Islet precursor cell (in vitro differentiated cells): ENCODE measurements around the gene HMGXB3.

Experiments
- DNase-seq: peaks from one replicate; pipeline ENCODE4 v3.0.0-alpha.2; 2018

HMGXB3 gene

DNA sequence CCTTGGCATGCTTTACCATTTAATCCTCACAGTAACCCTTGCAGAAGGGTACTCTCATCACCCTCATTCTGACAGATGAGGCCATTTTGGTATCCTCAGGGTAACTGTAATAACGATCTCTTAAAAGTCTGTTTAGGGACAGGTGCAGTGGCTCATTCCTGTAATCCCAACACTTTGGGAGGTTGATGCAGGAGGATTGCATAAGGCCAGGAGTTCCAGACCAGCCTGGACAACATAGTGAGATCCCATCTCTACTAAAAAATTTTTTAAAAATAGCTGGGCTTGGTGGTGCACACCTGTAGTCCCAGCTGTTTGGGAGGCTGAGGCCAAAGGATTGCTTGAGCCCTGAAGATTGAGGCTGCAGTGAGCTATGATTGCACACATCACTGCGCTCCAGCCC is 54.0 kb downstream of the HMGXB3 start:
- no peak for DNase-seq

DNA sequence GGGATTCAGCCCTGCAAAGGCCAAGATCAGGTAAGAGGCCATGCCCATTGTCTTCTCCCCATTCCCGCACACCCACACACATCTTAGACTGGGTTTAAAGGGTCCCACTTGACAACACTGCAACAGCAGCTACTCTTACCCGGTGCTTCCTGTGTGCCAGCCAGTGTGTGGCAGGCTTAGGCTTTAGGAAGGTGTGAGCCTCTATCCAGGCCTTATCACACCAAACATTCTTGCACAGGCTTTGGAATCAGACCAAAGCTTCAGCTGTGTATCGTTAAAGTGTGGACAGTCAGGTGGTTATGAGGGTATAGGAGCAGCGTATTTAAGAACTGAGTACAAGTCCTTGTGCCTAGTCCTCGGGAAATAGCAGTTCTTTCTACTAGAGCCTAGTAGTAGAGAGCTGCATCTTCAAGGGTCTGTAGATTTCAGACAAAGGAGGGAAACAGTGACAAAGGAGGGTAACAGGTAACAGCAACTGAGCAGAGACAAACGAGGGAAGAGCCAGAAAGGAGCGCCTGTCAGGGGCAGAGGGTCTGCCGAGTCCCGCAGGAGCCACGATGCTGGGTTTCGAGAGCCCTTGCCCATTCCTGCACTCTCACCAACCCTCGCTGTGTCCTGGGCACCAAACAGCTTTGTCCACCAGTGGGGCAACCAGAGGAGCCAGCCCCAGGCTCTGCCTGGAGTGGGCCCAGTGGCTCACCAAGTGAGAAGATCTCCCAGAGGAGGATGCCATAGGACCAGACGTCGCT is 55.0 kb downstream of the HMGXB3 start:
- DNase-seq: no peak

DNA sequence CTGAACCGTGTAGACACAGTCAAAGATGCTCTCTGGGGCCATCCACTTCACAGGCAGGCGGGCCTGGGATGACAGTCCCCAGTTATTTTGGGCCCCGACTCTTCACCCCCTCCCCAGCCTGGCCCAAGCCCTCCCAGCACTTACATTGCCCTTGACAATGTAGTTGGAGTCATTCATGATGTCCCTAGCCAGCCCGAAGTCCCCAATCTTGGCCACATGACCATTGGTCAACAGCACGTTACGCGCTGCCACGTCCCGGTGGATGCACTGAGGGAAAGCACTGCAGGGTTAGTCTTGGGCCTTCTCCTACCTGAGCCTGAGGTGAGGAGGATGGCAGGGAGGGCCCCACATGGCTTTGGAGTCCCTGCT is 55.5 kb downstream of the HMGXB3 start:
- DNase-seq: no peak

DNA sequence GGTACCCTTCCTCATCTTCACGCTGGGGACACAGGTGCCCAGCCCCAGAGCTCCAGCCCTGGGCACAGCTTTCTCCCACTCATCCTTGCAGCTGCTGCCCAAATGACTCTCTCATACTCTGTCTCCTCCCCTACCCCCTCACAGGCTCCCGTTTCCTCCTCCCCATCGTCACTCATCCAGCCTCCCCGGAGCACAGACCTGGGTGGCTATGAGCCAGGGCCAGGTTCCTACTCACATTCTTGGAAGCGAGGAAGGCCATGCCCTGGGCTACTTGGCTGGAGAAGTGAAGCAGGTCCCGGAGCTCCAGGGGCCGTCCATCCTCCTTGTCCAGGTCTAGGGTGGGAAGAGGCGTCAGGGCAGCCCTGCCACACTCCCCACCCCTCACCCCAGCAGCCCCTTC is 56.5 kb downstream of the HMGXB3 start:
- DNase-seq: no peak

DNA sequence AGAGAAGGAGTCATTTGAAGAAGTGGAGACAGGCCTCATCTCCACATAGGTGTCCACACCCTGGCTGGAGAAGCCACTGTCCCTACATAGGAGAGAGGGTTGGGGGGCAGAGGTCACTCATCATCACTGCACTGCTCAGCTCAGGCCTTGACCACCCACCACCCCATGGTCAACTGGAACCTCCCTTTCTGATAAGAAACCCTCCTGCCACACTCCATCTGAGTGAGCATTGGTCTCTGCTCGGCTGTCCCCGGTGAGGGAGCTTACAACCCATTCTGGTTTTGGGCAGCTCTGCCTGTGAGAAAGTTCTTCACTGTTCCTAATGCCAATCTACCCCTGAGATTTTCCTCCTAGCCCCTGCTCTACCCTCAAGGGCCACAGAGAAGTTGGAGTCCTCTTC is 57.0 kb downstream of the HMGXB3 start:
- no peak for DNase-seq

DNA sequence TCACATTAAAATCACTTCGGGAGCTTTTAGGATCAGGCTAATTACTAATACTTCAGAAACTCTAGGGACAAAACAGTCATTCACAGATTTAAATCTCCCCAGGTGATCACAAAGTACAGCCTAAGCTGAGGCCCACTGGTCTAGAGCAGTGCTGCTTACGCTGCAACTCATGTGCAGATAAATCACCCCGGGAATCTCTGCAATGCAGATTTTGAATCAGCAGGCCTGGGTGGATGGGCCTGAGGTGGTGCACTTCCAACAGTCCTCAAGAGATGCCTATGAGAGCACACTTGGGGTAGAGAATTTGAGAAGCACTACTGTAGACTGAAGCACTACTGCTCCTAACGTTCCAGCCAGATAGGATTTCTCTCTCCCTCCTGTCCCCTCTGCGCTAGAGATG is 57.5 kb downstream of the HMGXB3 start:
- no peak for DNase-seq

DNA sequence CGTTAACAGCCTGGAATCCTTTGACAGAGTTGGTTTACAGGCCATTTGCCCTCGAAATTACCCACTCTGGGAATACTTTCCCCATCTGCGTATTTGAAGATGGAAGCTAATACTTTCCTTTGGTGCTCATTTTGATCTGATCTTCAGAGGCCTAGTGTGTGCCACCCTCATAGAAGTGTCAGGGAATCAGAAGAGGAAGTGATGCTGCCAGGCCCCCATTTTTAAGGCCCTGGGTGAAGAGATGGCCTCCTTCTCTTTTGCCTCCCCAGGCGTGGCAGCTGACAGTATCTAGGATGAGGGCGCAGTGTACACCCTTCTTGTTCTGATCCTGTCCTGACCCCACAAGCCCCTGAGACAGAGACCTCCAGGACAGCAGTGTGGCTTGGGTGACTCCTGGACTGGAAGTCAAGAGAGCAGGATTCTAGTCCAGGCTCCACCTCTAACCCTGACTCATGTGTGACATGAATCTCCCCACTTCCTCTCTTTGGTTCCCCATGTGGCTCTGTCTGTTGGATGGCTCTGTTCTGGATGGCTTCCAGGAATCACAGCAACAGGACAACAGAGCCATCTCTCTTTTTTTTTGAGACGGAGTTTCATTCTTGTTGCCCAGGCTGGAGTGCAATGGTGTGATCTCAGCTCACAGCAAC is 58.1 kb downstream of the HMGXB3 start:
- DNase-seq: no peak

DNA sequence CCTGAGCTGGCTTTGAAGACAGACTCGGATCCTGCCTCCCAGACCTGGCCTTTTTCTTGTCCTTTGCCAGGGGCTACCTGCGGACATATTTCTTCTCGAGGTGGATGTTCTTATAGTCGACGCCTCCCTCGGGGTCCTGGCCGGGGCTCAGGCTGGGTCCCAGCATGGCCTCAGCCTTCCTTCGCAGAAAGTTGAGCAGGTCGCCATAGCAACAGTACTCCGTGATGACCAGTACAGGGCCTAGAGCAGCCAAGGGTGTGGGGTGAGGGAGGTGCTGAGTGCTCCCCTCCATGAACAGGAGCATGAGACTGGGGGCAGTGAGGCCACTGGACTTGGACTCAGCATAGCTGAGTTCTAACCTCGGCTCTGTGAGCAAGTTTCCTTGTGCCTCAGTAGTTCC is 59.1 kb downstream of the HMGXB3 start:
- no peak for DNase-seq

DNA sequence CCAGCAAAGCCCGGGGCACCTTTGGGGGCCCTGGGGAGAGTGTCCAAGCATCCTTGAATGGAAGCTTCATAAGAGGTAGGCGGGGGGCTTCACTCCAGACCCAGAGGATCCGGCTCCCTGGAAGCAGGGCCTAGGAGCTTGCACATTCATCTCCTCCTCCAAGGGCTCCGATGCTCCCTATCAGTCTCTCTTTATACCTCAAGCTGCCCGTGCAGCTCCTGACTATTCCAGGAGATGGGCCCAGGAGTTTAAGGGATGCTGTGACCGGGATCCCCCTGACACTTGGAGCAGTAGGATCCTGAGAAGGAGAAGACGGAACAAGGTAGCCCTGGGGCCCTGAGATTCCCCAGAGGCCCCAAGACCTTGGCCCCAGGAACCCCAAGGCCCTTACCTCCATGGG is 59.9 kb downstream of the HMGXB3 start:
- no peak for DNase-seq

DNA sequence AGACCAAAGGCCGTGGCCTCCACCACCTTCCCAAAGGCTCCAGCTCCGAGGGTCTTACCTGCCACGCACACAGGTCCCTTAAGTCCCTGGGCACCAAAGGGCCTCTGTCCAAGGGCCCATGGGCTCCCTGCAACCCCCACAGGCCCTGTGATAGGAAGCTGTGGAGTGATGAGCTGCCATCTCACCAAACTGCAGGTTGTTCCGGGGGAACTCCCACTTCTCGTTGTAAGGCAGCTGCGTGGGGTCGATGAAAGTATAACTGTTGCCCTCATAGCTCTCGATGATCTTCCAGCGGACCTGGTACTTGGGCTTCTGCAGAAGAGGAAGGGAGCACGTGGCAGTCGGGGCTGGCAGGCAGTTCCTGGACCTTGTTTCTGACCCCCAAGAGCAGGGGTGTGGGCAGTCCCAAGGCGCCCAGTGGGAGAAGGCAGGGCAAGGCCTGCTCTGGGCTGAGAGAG is 61.0 kb downstream of the HMGXB3 start:
- DNase-seq: no peak

DNA sequence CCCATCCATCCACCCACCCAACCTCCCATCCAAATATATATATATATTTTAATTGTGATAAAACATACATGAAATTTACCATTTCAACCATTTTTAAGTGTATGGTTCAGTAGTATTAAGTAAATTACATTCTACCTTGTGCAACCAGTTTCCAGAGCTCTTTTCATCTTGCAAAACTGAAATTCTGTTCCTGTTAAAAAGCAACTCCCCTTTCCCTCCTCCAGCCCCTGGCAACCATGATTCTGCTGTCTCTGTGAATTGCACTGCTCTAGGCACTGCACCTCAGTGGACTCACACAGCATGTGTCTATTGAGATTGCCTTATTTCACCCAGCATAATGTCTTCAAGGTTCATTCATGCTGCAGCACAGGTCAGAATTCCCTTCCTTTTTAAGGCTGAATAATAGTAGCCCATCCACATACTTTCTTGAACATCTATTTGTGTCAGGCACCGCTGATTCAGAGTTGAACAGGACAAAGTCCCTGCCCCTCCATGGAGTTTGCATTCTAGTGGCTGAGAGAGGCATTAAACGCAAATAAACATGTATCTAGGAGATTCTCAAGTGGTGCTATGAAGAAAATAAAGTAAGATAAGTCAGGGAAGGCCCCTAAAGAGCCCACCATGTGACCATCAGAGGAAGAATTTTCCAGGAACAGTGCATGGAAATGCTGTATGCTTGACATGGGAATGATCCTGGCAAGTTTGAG is 61.8 kb downstream of the HMGXB3 start:
- DNase-seq: no peak

DNA sequence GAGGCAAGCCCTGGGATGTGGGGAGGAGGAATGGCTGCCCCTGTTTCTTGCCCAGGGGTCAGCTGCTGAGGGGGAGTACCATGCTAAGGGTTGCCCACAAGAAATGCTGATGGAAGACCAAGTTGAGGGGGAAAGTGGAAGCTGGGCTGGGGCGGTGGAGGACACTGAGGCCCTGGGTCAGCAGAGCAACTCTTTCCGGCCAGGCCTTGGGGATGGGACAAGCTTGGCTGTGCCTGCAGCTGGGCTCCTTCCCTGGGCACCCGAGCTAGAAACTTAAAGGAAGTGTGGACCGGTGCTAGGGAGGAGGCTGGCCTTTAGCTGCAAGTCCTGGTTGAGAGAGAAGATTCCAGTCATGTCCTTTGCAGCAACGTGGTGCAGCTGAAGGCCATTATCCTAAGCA is 63.1 kb downstream of the HMGXB3 start:
- DNase-seq: no peak

DNA sequence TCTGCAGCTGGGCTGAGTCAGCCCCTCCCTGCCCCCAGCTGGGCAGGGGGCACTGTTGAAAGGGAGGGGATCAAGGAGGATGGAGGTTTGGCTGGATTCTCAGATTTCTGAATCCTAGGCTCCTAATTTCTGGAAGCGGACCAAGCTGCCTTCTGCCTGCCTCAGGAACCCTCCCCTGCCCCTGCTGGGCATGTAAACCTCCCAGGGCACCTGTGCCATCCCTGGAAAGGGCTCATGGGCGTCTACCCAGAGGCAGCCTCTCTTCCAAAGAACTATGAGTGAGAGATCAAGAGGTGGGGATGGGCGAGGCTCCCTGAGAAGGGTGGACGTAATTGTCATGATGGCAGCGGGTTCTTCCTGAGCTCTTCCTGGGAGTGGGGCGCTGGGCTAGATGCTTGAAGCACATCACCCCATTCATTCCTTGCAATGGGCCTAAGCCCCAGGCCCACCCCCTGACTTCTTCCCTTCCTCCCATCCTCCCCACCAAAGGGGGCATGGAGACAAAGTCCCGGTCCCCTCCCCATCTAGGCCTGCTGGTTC is 64.2 kb downstream of the HMGXB3 start:
- DNase-seq: no peak

DNA sequence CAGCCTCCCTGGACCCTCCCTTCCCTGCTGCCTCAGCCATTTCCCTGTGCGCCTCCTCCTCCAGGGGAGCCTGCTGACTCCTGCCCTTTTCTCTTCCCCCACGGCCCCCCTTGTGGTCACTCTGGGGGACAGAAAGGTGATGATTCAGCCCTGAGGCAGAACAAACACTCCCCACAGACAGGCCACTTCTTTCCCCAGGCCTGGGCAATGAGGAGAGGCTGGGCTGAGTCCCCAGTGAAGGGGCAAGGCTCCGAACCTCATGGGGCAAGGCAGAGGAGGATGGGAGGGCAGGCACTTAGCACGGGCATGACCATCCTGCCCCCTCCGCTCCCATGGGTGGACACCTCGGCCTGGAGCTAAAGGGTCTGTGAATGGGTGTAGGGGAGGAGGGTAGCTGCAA is 64.8 kb downstream of the HMGXB3 start:
- DNase-seq: no peak

DNA sequence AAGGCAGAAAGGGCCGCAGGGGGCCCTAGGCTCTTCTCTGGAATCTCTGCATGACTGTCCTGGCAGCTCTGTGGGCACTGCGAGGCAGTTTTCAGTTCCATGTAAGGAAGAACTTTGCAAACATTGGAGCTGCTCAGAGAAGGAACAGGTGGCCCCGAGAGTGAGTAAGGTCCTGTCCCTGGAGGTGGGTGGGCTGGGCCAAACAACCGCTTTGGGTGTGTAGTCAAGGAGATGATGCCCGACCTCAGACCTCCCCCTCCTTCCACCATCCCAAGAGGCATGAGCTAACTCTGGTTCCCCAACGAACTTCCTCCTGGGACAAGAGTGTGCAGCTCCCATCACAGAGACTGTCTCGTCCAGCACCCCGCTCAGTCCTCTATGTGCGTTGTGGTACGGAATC is 65.3 kb downstream of the HMGXB3 start:
- DNase-seq: no peak

DNA sequence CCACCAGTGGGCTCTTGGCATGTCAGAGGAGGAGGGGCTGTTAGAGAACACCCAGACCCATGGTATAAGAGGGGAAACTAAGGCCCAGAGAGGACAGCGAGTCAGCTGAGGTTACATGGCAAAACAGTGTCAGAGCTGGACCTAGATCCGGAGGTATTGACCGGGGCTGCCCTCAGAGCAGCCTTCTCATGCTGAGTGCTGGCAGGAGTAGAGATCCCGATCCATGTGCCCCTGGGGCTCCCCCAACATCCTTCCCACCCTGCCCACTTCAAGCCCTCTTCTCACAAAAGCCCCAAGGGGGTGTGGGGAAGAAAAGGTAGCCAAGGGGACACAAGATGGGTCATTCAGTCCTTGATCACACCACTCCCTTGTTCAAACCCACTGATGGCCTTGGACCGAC is 65.9 kb downstream of the HMGXB3 start:
- DNase-seq: no peak

DNA sequence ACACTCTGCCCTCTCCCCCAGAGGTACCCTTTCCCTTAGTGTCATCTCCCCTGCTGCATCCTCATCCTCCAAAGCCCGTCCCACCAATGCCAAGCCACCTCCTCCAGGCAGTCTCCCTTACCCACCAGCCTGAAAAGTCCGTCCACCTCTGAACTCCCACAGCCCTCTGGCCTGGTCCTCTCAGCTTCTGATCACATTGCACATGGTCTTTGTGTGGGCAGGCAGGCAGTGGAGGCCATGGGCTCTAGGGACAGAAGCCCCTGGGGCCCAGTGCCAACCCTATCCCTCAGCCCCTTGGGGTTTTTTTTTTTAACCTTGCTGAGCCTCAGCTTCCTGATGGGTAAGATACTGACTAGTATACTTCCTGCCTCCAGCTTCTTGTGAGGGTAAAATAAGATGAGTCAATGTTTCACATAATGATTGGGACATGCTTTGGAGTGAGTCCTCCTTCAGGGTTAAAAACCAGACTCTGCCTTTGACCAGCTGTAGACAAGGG is 66.4 kb downstream of the HMGXB3 start:
- no peak for DNase-seq

DNA sequence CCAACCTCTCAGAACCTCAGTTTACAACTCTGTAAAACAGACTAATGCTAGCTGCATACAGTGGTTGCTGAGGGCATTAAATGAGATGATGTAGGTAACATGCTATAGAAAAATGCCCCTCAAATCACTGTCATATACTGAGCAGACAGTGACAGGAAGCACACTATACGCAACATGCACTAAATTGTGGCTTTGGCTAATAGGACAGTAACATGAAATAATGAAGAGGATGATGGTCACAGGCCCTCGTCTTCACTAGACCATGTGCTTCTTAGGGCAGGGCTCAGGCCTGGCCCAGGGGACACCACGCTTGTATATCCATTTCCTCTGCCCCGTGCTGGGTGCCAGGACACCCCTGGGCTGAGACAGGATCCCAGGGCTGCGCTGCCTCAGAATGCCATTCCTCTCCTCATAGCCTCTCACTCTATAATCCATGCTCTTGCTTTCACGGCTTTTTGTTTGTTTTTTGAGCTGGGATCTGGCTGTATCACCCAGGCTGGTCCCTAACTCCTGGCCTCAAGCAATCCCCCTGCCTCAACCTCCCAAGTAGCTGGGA is 66.9 kb downstream of the HMGXB3 start:
- no peak for DNase-seq

DNA sequence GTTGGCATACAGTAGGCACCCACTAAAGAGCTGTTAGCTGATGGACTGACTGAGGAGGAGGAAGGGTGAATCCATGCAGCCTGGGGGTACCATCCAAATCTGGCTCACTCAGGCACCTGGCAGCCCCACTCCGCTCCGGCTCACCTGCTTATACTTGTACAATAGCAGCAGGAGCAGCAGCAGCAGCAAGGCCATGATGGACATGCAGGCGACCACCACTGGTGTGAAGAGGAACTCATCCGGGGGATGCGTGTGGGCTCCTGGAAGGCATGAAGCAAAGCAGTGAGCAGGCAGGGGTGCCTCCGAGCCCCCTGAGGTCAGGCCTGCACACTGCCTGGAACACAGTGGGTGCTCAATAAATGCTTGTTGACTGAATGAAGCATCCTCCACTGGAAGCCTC is 67.5 kb downstream of the HMGXB3 start:
- no peak for DNase-seq

DNA sequence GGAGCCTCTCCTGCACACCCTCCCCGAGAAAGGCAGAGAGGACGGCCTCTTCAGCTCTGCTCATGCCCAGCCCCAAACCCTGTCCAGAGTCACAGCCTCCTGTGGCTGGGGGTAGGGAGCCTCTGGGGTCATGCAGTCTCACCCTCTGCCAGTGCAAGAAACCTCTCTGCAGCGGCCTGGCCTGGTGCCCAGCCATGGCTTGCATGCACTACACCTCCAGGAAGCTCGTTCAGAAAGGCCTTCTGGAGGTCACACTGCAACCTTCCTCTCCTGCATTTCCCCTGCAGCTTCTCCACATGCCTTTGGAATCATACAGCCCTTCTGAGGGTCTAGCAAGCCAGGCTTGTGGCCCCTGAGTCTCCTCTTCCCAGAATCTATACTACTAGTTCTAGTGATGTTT is 67.9 kb downstream of the HMGXB3 start:
- DNase-seq: no peak

DNA sequence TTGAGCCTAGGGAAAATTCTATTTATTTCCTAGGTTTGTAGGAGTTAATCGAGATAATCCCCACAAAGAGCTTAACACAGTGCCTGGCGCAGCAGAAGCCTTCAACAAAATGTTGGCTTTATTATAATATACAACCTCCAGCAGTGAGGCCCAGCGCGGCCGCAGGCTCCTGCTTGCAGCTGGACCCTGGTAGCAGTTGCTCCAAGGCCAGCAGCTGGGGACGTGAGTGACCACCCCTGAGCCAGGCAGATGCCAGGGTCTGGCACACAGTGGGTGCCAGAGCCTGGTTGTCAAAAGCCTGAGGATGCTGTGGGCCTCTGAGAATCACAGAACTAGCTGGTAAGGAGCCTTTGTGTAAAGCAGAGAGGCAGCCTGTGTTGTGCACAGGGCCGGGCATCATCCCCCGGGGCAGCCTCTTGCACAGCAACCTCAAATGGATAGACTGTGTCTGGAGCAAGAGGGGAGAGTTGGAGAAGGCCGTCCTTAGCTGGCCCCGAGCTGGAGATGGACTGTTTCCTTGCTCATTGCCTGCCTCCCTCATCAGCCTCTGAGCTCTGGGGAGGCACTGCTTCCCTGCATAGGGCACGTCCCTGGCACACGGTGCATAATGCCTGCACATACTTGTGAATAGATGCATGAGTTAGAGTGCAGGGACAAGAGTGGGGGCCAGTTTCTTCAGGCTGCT is 68.6 kb downstream of the HMGXB3 start:
- DNase-seq: peak; percentile 40

DNA sequence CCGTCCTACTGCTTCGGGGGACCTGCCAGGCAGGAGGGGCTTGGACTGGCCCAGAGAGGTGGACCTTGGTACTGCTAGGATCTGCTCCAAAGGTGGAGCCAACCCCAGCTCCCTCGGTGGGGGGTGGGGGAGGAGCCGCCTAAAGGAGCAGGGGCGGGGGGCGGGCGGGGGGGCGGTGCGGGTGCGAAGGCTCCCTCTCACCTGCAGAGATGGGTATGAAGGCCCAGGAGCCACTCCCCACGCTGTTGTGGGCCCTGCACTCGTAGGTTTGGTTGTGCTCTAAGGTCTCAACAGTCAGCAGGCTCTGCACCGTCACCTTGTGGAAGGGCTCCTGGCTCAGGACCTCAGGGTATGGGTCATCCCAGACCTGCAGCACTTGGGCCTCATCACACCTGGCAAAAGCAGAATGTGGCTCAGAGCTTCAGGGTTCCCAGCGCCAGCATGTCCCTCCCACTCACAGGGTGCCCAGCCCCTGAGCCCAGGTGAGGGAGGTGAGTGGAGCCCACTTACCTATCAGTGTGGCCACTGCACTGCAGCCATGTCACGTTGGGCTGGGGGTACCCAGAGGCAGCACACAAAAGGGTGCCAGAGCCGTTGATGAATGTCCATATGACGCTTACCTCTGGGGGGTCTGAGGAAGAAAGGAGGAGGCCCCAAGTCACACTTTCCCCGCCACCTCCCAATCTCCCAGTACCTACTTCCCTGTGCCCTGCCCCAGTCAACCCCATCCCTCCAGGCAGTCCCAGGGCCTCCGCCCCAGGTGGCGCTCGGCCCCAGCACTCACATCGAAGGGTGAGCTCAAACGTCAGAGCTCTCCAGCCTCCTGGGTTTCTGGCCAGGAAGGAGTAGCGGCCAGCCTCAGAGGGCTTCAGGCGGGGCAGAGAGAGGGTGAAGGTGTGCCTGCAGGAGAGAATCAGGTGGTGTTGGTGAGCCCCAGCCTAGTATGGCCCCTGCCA is 69.4 kb downstream of the HMGXB3 start:
- peak; percentile 53 for DNase-seq
